SK-N-DZ (cell line): ENCODE data around the gene BLOC1S2.

Experiments used
- small RNA-seq, 2 experiments: library from RNA; depleted of rRNA; stranded (forward); fragments of <200 nt; gene quantifications; one replicate each; pipeline ENCODE3, GENCODE V24; 2014

Gene BLOC1S2

Small RNA genes within 50 kb of the gene (small RNA-seq; reads per million reads assigned to genes)
- gene RNU6-422P, result 0 reads per million in 2 experiments
- 4.3 to 37.8 reads per million in 2 experiments for gene SNORA12
